SH-SY5Y (cell line): ENCODE results near the gene NXF2B.

Experiments used
- GATA2 ChIP-seq: IDR thresholded peaks from 2 replicates; pipeline ENCODE4 v1.6.1; 2011; ENCODE audit warnings: mild to moderate bottlenecking, low read depth, low read length
- GATA3 ChIP-seq: IDR thresholded peaks from 2 replicates; pipeline ENCODE4 v1.6.1; 2011; ENCODE audit warnings: low read depth, mild to moderate bottlenecking, low read length, moderate library complexity

DNA sequence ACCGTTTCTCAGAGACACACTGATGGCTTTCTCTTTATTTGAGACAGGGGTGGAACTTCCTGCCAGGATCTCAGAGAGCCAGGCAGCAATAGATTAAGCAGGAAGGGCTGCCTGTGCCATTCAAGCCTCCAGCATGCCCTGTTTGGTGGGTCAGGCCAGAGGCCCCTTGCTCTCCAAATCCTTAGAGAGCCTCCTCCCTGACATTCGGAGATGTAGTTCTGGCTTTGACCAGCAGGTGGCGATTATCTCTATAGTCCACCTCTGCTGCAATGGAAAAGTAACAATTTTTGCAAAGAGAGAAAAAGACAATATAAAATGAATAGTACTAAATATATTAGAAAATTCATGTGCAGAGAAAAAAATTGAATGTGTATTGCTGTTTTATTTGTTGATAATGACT is 93.9 kb downstream of the NXF2B start:
- TF ChIP-seq GATA2 (no peak), GATA3 (no peak)
